Testis (tissue), 2 donors: ENCODE measurements around the gene UBAC2.

Experiments
- CTCF ChIP-seq, 3 experiments: fragments of 450-650 bp in 2 of 3; fragments of 200-600 bp in 1 of 3; sonication (generic) in 1 of 3; IDR thresholded peaks; one replicate each; pipeline ENCODE4 v1.5.1; 2016 to 2019; ENCODE audit warnings: antibody characterized with exemption in 3 of 3, mild to moderate bottlenecking in 2 of 3, moderate library complexity in 1 of 3
- POLR2A ChIP-seq: fragments of 450-650 bp; IDR thresholded peaks from one replicate; pipeline ENCODE4 v1.6.1; 2017; ENCODE audit warnings: antibody characterized with exemption, mild to moderate bottlenecking, moderate library complexity

- TF ChIP-seq CTCF (IDR thresholded peaks at IDR 0.05) (no peak), POLR2A (no peak)
These were observed 115.6 kb downstream of the UBAC2 start for GRCh38 chr13:99316224-99316623.
